ENCODE results near the gene SLC13A5. TPM values are rescaled to one million over a fixed set of nuclear protein-coding genes. Genes with fewer than 3 reads are reported as not detected.
A peak's percentile ranks its signal among the peaks of the same experiment; 100 is the strongest.

The SLC13A5 gene
- total and polyA plus RNA-seq, 9 of the 15 experiments (the other 6 are each of a cell fraction or from before 2014, with no cell fraction given): 0.04 TPM; not detected in 8

- no peak overlapping the region; the same call in 2 of the 3 replicates for H3K27ac ChIP-seq (ENCODE audit: extremely low read depth, low read depth, low read length)
- H3K9me3 ChIP-seq (replicated peaks; ENCODE audit: control insufficient read depth, insufficient read depth, low read depth, low read length): no peaks in the 10 kb centered on the region
- H4K20me1 ChIP-seq (replicated peaks; ENCODE audit: control insufficient read depth, insufficient read depth, low read length): no peaks in the 10 kb centered on the region
- no TSS peak for BruUV-seq (replicated peaks)
- H3K4me1 ChIP-seq (replicated peaks in 1 of 2; ENCODE audit: control insufficient read depth in 2 of 2, insufficient read depth in 2 of 2, low read length in 2 of 2): peaks cover 8 to 43% of the 10 kb centered on the region in 2 experiments; a peak in 4 of 5 replicates
- POLR2A ChIA-PET: interaction anchor here (2.3 kb wide), 1 partner anchor 14 kb away, joined by 7 read pairs; no protein-coding TSS in a partner anchor
- no peaks in the 10 kb centered on the region for H3K9me1 ChIP-seq (ENCODE audit: control insufficient read depth, insufficient read depth, low read length)
- H3K27me3 ChIP-seq (ENCODE audit: control insufficient read depth in 2 of 2, insufficient read depth in 2 of 2, low read length in 2 of 2): no peaks in the 10 kb centered on the region
- DNase-seq (ENCODE audit: extremely low read depth in 1 of 4, low spot score in 3 of 4) (peak; percentile 25 to 57 (median 50)), FAIRE-seq (no peak), ATAC-seq (peak; percentile 5)
- 10% methylated on average over 9 of the region's 15 CpGs for WGBS (ENCODE audit: insufficient coverage, low coverage, missing lambda C conversion rate)
- H3K4me3 ChIP-seq: peak overlapping the region; percentile 68
- peak overlapping the region; percentile 72 to 97 for H3K9ac ChIP-seq (ENCODE audit: insufficient read depth in 1 of 2, low read depth in 2 of 2, low read length in 2 of 2)
- in situ Hi-C loops (cut with MboI) (no loop called here), intact Hi-C loops (cut with micrococcal nuclease) (no loop called here)
- H2AFZ ChIP-seq (ENCODE audit: low read depth, low read length): no peak overlapping the region
- H3K79me2 ChIP-seq (ENCODE audit: control insufficient read depth, insufficient read depth, low read length): peaks cover 43% of the 10 kb centered on the region
- CTCF ChIA-PET (ENCODE audit: low intra/inter-chr PET ratio): no interaction called here
- peaks cover 29% of the 10 kb centered on the region; the same call in 2 of the 3 replicates for H3K36me3 ChIP-seq (ENCODE audit: control insufficient read depth, insufficient read depth, low read length)
- H3K4me2 ChIP-seq (ENCODE audit: insufficient read depth, low read length): peak overlapping the region; percentile 86
- TF ChIP-seq SIRT6 (IDR thresholded peaks at IDR 0.05; ENCODE audit: low read depth, low read length): no peak
- no peak for TF ChIP-seq ZBTB17 (CRISPR knock-in tag; IDR thresholded peaks at IDR 0.05)
- TF ChIP-seq EZH2 (IDR thresholded peaks at IDR 0.05; ENCODE audit: borderline replicate concordance, low read depth, low read length): no peak
- peak; percentile 5; the same call in 1 of the 2 replicates for TF ChIP-seq BHLHE40 (IDR thresholded peaks at IDR 0.05; ENCODE audit: low read length)
- TF ChIP-seq MIER1 (IDR thresholded peaks at IDR 0.05; ENCODE audit: low read depth): no peak
- TF ChIP-seq ZNF655 (CRISPR knock-in tag; IDR thresholded peaks at IDR 0.05): no peak
- no peak for TF ChIP-seq PREB (CRISPR knock-in tag; IDR thresholded peaks at IDR 0.05)
- TF ChIP-seq, protein P1, sequence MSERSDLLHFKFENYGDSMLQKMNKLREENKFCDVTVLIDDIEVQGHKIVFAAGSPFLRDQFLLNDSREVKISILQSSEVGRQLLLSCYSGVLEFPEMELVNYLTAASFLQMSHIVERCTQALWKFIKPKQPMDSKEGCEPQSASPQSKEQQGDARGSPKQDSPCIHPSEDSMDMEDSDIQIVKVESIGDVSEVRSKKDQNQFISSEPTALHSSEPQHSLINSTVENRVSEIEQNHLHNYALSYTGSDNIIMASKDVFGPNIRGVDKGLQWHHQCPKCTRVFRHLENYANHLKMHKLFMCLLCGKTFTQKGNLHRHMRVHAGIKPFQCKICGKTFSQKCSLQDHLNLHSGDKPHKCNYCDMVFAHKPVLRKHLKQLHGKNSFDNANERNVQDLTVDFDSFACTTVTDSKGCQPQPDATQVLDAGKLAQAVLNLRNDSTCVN (CRISPR knock-in tag; IDR thresholded peaks at IDR 0.05): no peak
- 0 out of 2 replicates have a peak, but pooled peaks have one; percentile 10 for TF ChIP-seq RBFOX2 (IDR thresholded peaks at IDR 0.05; ENCODE audit: low read depth, low read length)
- TF ChIP-seq ATF2 (CRISPR knock-in tag; IDR thresholded peaks at IDR 0.05): no peak
- TF ChIP-seq POLR2H (tag; IDR thresholded peaks at IDR 0.05; ENCODE audit: low read depth): no peak
- TF ChIP-seq HOMEZ (CRISPR knock-in tag; IDR thresholded peaks at IDR 0.05): no peak
- TF ChIP-seq RBM39 (optimal IDR thresholded peaks at IDR 0.05; ENCODE audit: low read depth, low read length): no peak
- TF ChIP-seq NFATC3 (IDR thresholded peaks at IDR 0.05): no peak
- no peak for TF ChIP-seq ZNF830 (CRISPR knock-in tag; IDR thresholded peaks at IDR 0.05)
These were observed 74.1 kb downstream of the SLC13A5 start for GRCh38 chr17:6639014-6639585.
